ENCODE measurements around the gene JAG2.
A peak's percentile ranks its signal among the peaks of the same experiment; 100 is the strongest.

The JAG2 gene

DNA sequence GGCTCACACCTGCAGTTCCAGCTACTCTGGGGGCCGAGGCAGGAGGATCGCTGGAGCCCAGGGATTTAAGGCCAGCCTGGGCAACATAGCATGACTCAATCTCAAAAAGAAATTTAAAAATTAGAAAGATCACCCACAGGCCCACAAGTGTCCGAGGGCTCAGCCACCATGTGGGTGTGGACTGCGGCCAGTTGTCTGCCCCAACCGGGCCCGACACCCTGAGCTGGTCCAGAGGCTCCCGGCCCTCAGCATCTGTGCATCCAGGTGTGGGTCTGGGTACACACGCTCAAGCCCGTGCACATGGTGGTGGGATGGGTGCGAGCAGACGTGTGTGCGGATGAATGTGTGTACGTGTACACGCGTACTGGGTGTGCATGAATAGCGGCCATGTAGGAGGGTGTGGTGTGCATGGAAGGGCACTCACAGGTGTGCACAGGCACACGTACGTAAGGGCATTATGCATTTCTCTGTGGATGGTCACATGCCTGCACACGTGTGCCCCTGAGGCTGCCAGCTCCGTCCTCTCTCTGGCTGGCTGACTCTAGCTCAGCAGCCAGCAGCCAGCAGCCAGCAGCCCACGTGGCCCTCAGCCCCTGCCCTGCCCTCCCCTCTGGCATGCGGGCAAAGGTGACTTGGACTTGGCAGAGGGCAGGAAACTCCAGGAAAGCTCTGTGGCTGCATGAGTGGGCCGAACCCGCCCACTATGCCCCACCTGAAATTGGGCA, 35.8 kb upstream of the JAG2 start:
- H3K4me3 ChIP-seq (ENCODE audit: control insufficient read depth, low read depth, low read length), result no peak overlapping the region
- no peak for DNase-seq (ENCODE audit: low read depth)
- TF ChIP-seq, protein P1, sequence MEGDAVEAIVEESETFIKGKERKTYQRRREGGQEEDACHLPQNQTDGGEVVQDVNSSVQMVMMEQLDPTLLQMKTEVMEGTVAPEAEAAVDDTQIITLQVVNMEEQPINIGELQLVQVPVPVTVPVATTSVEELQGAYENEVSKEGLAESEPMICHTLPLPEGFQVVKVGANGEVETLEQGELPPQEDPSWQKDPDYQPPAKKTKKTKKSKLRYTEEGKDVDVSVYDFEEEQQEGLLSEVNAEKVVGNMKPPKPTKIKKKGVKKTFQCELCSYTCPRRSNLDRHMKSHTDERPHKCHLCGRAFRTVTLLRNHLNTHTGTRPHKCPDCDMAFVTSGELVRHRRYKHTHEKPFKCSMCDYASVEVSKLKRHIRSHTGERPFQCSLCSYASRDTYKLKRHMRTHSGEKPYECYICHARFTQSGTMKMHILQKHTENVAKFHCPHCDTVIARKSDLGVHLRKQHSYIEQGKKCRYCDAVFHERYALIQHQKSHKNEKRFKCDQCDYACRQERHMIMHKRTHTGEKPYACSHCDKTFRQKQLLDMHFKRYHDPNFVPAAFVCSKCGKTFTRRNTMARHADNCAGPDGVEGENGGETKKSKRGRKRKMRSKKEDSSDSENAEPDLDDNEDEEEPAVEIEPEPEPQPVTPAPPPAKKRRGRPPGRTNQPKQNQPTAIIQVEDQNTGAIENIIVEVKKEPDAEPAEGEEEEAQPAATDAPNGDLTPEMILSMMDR (IDR thresholded peaks at IDR 0.05; ENCODE audit: control insufficient read depth, insufficient read depth, low read depth, low read length, missing control alignments), result no peak

- H3K4me3 ChIP-seq (ENCODE audit: control insufficient read depth, low read depth, low read length), result no peak overlapping the region
- TF ChIP-seq, protein P1 (IDR thresholded peaks at IDR 0.05; ENCODE audit: control insufficient read depth, insufficient read depth, low read depth, low read length, missing control alignments), result no peak
- DNase-seq (ENCODE audit: low read depth), result no peak
Measured at GRCh38 chr14:105203701-105204100, 35.1 kb upstream of the JAG2 start.

DNA sequence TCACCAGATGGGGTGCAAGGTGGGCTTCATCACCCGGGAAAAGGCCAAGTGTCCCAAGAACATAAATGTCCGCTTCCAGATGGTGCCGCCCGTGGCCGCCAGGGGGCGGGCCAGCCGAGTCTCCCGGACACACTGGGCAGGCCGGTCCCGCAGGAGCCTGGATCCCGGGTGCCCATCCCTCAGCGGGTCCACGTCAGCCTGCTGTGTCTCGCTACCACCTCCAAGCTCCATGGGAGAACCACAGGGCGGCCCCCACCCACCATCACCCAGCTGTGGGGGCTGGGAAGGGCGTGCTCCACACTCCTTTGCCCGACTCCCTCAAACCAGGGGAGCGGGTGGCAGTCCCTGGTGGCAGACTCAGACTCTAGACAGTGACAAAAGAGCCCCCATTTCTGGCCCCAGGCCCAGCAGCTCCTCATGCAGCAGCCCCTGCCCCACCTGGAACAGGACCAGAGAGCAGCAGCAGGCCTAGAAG, 34.5 kb upstream of the JAG2 start:
- no peak overlapping the region for H3K4me3 ChIP-seq (ENCODE audit: control insufficient read depth, low read depth, low read length)
- no peak for DNase-seq (ENCODE audit: low read depth)
- TF ChIP-seq, protein P1 (IDR thresholded peaks at IDR 0.05; ENCODE audit: control insufficient read depth, insufficient read depth, low read depth, low read length, missing control alignments), result peak; percentile 90

DNA sequence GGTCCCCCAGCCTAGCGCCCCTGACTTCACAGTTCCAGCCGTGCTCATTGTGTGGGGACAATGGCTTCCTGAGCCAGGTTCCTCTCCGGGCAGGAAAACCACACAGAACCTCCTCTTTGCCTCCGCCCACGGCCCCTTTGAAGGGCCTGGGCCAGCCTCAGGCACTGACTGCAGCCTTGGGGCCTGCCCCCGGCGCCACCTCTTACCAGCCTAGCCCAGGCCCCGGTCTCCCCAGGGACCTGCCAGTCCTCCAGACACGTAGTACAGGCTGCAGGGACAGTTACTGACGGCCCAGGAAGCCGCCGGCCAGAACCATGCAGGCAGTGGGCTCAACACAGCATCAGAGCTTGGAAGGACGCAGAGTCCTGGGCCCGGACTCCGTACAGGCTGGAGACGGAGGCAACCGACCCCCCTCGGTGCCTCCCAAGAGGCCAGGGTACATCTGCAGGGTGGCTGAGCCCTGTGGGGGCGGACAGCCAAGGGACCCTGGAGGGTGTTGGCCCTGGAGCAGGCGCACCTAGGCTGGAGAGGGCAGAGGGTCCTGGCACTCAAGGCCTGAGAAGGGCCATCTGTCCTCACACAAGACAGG, 33.4 kb upstream of the JAG2 start:
- H3K4me3 ChIP-seq (ENCODE audit: control insufficient read depth, low read depth, low read length), result no peak overlapping the region
- DNase-seq (ENCODE audit: low read depth), result no peak
- TF ChIP-seq, protein P1 (IDR thresholded peaks at IDR 0.05; ENCODE audit: control insufficient read depth, insufficient read depth, low read depth, low read length, missing control alignments), result no peak

- TF ChIP-seq, protein P1 (IDR thresholded peaks at IDR 0.05; ENCODE audit: control insufficient read depth, insufficient read depth, low read depth, low read length, missing control alignments), result no peak
- H3K4me3 ChIP-seq (ENCODE audit: control insufficient read depth, low read depth, low read length), result no peak overlapping the region
Measured at GRCh38 chr14:105201156-105201924, 32.8 kb upstream of the JAG2 start.

GRCh38 chr14:105200641-105201040, 32.1 kb upstream of the JAG2 start:
- TF ChIP-seq, protein P1 (IDR thresholded peaks at IDR 0.05; ENCODE audit: control insufficient read depth, insufficient read depth, low read depth, low read length, missing control alignments), result no peak
- no peak overlapping the region for H3K4me3 ChIP-seq (ENCODE audit: control insufficient read depth, low read depth, low read length)

More at GRCh38 chr14:105201156-105201924, 32.8 kb upstream of the JAG2 start:
- no peak for DNase-seq (ENCODE audit: low read depth)

More at GRCh38 chr14:105200641-105201040, 32.1 kb upstream of the JAG2 start:
- no peak for DNase-seq (ENCODE audit: low read depth)

Measured in AG09309 (cell line).